Tibial nerve (tissue), 4 donors: ENCODE measurements around the gene ID4. TPM values are rescaled to one million over a fixed set of nuclear protein-coding genes. Genes with fewer than 3 reads are reported as not detected.

Experiments
- DNase-seq, 2 donors: peaks; one replicate each; pipeline ENCODE4 v3.0.0-alpha.2; 2019; ENCODE audit warnings: low spot score in 2 of 2
- H3K27ac ChIP-seq, 4 donors: fragments of 200-600 bp; sonication (generic) in 3 of 4; one replicate each; pipeline ENCODE4 v1.5.1; 2017 to 2019; ENCODE audit warnings: mild to moderate bottlenecking in 1 of 4
- H3K27me3 ChIP-seq, 2 donors: fragments of 200-600 bp; sonication (generic) in 1 of 2; one replicate each; pipeline versions ENCODE4 v1.5.1 to v1.6.0; 2017 to 2019
- H3K36me3 ChIP-seq, 3 donors: fragments of 200-600 bp; sonication (generic); one replicate each; pipeline ENCODE4 v1.5.1; 2018 to 2019
- H3K4me1 ChIP-seq, 4 donors: fragments of 200-600 bp; sonication (generic) in 3 of 4; one replicate each; pipeline ENCODE4 v1.5.1; 2017 to 2019
- H3K4me3 ChIP-seq, 4 donors: fragments of 200-600 bp; sonication (generic) in 3 of 4; one replicate each; pipeline ENCODE4 v1.5.1; 2017 to 2019; ENCODE audit warnings: mild to moderate bottlenecking in 1 of 4, moderate library complexity in 1 of 4
- H3K9me3 ChIP-seq, 4 donors: fragments of 200-600 bp; sonication (generic) in 3 of 4; one replicate each; pipeline ENCODE4 v1.5.1; 2017 to 2019
- CTCF ChIP-seq, 5 experiments: fragments of 200-600 bp in 3 of 5; fragments of 450-650 bp in 2 of 5; sonication (generic) in 3 of 5; IDR thresholded peaks; one replicate each; pipeline ENCODE4 v1.5.1; 2016 to 2019; ENCODE audit warnings: antibody characterized with exemption in 5 of 5, mild to moderate bottlenecking in 3 of 5, moderate library complexity in 2 of 5
- EP300 ChIP-seq, 2 donors: sonication (generic); formaldehyde crosslinking; IDR thresholded peaks; one replicate each; pipeline ENCODE4 v1.6.1; 2017; ENCODE audit warnings: antibody characterized with exemption in 2 of 2, mild to moderate bottlenecking in 1 of 2
- POLR2A ChIP-seq, 2 donors: fragments of 450-650 bp; IDR thresholded peaks; one replicate each; pipeline ENCODE4 v1.6.1; 2017; ENCODE audit warnings: antibody characterized with exemption in 2 of 2, mild to moderate bottlenecking in 2 of 2, moderate library complexity in 2 of 2
- WGBS, 2 donors: methylation state at CpG; one replicate each; pipeline ENCODE4 v1.1.5; 2018; 5-methylcytosine and 5-hydroxymethylcytosine counted together
- total RNA-seq, 4 donors: library from RNA; depleted of rRNA; stranded (reverse); fragments of >200 nt; gene quantifications; one replicate each; pipeline ENCODE4 v1.1.0, GENCODE V29; 2016

Gene ID4
- total RNA-seq, 4 donors from 2014 or later, result 27.0 to 69.0 (median 33.3) TPM

DNA sequence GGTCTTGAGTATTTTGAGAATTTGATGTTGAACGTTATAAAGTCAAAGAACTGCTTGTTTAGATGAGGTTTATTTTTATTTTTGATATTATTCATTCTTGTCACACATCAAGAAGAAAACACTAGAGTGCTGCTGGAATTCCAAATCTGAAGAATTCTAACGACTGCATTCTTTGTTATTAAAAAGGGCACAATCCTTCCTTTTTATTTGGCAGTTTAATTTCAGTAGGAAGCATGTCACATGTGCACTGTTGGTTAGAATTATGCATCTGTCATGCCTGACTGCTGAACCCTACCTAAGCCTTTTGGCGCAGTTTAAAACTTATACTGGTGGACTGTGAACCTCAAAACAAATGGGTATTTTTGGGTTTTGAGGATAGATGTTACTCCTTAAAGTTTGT is 4.0 kb downstream of the ID4 start:
- Histone ChIP-seq H3K27me3 (peaks cover 0 to 5% of the 10 kb centered on the region in 2 donors), H3K4me1 (peaks cover 0 to 35% (median 5%) of the 10 kb centered on the region in 4 donors), H3K36me3 (peaks cover 0 to 3% (median 0%) of the 10 kb centered on the region in 3 donors), H3K9me3 (no peaks in the 10 kb centered on the region), H3K4me3 (no peak overlapping the region), H3K27ac (peak overlapping the region in 2 of 4 donors; percentile 97)
- no peak for DNase-seq
- no peak for TF ChIP-seq CTCF (IDR thresholded peaks at IDR 0.05)
- WGBS, 2 donors, result 44 to 45% methylated on average over 3 of the region's 3 CpGs

GRCh38 chr6:19842030-19842615 is 5.0 kb downstream of the ID4 start:
- Histone ChIP-seq H3K4me3 (no peak overlapping the region), H3K9me3 (no peaks in the 10 kb centered on the region), H3K36me3 (peaks cover 0 to 3% (median 0%) of the 10 kb centered on the region in 3 donors), H3K27ac (peak overlapping the region in 2 of 4 donors; percentile 97), H3K27me3 (no peaks in the 10 kb centered on the region), H3K4me1 (peaks cover 0 to 29% (median 4%) of the 10 kb centered on the region in 4 donors)
- no peak for DNase-seq
- TF ChIP-seq POLR2A (IDR thresholded peaks at IDR 0.05) (no peak), CTCF (IDR thresholded peaks at IDR 0.05) (no peak), EP300 (IDR thresholded peaks at IDR 0.05) (no peak)
- 47 to 58% methylated on average over 4 of the region's 4 CpGs for WGBS, 2 donors

DNA sequence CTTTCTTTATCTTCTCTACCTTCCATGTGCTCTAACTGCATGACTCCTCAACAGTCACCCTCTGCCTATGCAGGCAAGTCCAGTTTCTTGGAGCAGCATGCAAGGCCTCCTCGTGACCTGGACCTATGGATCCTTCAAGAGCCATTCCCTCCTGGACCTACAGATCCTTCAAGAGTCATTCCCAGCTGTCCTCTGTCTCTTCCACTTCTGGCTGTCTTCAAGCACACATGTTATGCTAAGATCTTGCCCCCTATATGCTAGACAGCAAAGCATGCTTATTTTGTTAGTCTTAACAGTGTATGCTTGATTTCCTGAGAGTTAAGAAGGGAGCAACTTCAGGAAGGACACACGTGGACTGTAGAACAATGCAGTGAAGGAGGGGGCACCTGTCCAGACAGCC is 7.5 kb downstream of the ID4 start:
- no peak for DNase-seq
- Histone ChIP-seq H3K9me3 (no peaks in the 10 kb centered on the region), H3K4me1 (peaks cover 0 to 33% (median 5%) of the 10 kb centered on the region in 4 donors), H3K4me3 (no peak overlapping the region), H3K27ac (peak overlapping the region in 2 of 4 donors; percentile 5 to 68), H3K27me3 (no peaks in the 10 kb centered on the region), H3K36me3 (peaks cover 0 to 3% (median 0%) of the 10 kb centered on the region in 3 donors)
- no peak for TF ChIP-seq CTCF (IDR thresholded peaks at IDR 0.05)
- no peak for TF ChIP-seq EP300 (IDR thresholded peaks at IDR 0.05)
- no peak for TF ChIP-seq POLR2A (IDR thresholded peaks at IDR 0.05)
- 76 to 94% methylated on average over 2 of the region's 2 CpGs for WGBS, 2 donors

GRCh38 chr6:19845266-19846041 is 8.3 kb downstream of the ID4 start:
- no peak for DNase-seq
- WGBS, 2 donors, result 62 to 73% methylated on average over 10 of the region's 10 CpGs
- Histone ChIP-seq H3K27me3 (no peaks in the 10 kb centered on the region), H3K36me3 (peaks cover 0 to 3% (median 0%) of the 10 kb centered on the region in 3 donors), H3K4me3 (no peak overlapping the region), H3K27ac (peak overlapping the region in 2 of 4 donors; percentile 5 to 68), H3K9me3 (no peaks in the 10 kb centered on the region), H3K4me1 (peaks cover 0 to 32% (median 9%) of the 10 kb centered on the region in 4 donors)
- no peak for TF ChIP-seq EP300 (IDR thresholded peaks at IDR 0.05)
- no peak for TF ChIP-seq CTCF (IDR thresholded peaks at IDR 0.05)
- TF ChIP-seq POLR2A (IDR thresholded peaks at IDR 0.05), result no peak

- peaks cover 0 to 3% (median 0%) of the 10 kb centered on the region in 3 donors for H3K36me3 ChIP-seq
- no peak overlapping the region for H3K4me3 ChIP-seq
- H3K9me3 ChIP-seq, result no peaks in the 10 kb centered on the region
- peak overlapping the region in 2 of 4 donors; percentile 45 to 47 for H3K27ac ChIP-seq
- no peaks in the 10 kb centered on the region for H3K27me3 ChIP-seq
- WGBS, 2 donors, result 64 to 65% methylated on average over 2 of the region's 2 CpGs
- no peak for DNase-seq
- no peak for TF ChIP-seq POLR2A (IDR thresholded peaks at IDR 0.05)
- no peak for TF ChIP-seq EP300 (IDR thresholded peaks at IDR 0.05)
- TF ChIP-seq CTCF (IDR thresholded peaks at IDR 0.05), result no peak
- peaks cover 0 to 29% (median 12%) of the 10 kb centered on the region in 4 donors for H3K4me1 ChIP-seq
These were observed 11.4 kb downstream of the ID4 start for GRCh38 chr6:19848465-19849029.
